DMS79 treated with DMSO at 0.1 percent for 48 hours (cell line): ENCODE results near the gene SNX24.
"Not testable (repeated sequence)": the region's sequence is repeated elsewhere in the genome, so short reads cannot be mapped to it uniquely, and the experiment has no call there.

Experiments
- DNase-seq: peaks from one replicate; lab custom pipeline; 2025; lab: John Stamatoyannopoulos, UW

SNX24 gene

GRCh38 chr5:122845229-122846050 lies at the start of gene SNX24:
SNX24 (plus strand) TSS chr5:122845613; CDS start chr5:122845634, 21 bp downstream.
- DNase-seq, result peak; percentile 39

- no peak for DNase-seq
Observed at GRCh38 chr5:122805481-122805880, 39.9 kb upstream of the SNX24 start.

GRCh38 chr5:122810405-122810804 lies 35.0 kb upstream of the SNX24 start:
- DNase-seq, result no peak

GRCh38 chr5:122815218-122815767 lies 30.1 kb upstream of the SNX24 start:
- no peak for DNase-seq

GRCh38 chr5:122816756-122817155 lies 28.7 kb upstream of the SNX24 start:
- no peak for DNase-seq

- no peak for DNase-seq
Observed at GRCh38 chr5:122831984-122832383, 13.4 kb upstream of the SNX24 start.

GRCh38 chr5:122835681-122836080 lies 9.7 kb upstream of the SNX24 start:
- DNase-seq, result no peak

GRCh38 chr5:122836947-122837346 lies 8.5 kb upstream of the SNX24 start:
- DNase-seq, result no peak

GRCh38 chr5:122839731-122840130 lies 5.7 kb upstream of the SNX24 start:
- DNase-seq, result no peak

GRCh38 chr5:122842016-122842580 lies 3.3 kb upstream of the SNX24 start:
- DNase-seq, result no peak

GRCh38 chr5:122844136-122844909 lies 1.1 kb upstream of the SNX24 start:
- DNase-seq, result no peak

GRCh38 chr5:122844910-122845228 lies 544 bp upstream of the SNX24 start:
- DNase-seq, result no peak

- DNase-seq, result peak; percentile 14
Observed at GRCh38 chr5:122846051-122846550, 688 bp downstream of the SNX24 start.

GRCh38 chr5:122847687-122848081 lies 2.3 kb downstream of the SNX24 start:
- no peak for DNase-seq

GRCh38 chr5:122849771-122850170 lies 4.4 kb downstream of the SNX24 start:
- DNase-seq, result no peak

GRCh38 chr5:122857538-122857937 lies 12.1 kb downstream of the SNX24 start:
- not testable (repeated sequence) for DNase-seq

GRCh38 chr5:122858451-122858850 lies 13.0 kb downstream of the SNX24 start:
- peak; percentile 17 for DNase-seq

GRCh38 chr5:122863240-122863639 lies 17.8 kb downstream of the SNX24 start:
- DNase-seq, result no peak

- no peak for DNase-seq
Observed at GRCh38 chr5:122863721-122864120, 18.3 kb downstream of the SNX24 start.

- no peak for DNase-seq
Observed at GRCh38 chr5:122864400-122864799, 19.0 kb downstream of the SNX24 start.

GRCh38 chr5:122864842-122865241 lies 19.4 kb downstream of the SNX24 start:
- no peak for DNase-seq

GRCh38 chr5:122870219-122870856 lies 24.9 kb downstream of the SNX24 start:
- no peak for DNase-seq
